GM23338 (cell line): ENCODE measurements around the gene ALG14. TPM values are rescaled to one million over a fixed set of nuclear protein-coding genes. Genes with fewer than 3 reads are reported as not detected.

ENCODE experiments used
- ATAC-seq: fragments of 200-7000 bp; cut with Tn5 transposase; 3 replicates; pipeline ENCODE4 v1.9.1; 2020
- DNase-seq: peaks from one replicate; pipeline ENCODE4 v3.0.0-alpha.2; 2015; ENCODE audit warnings: low spot score
- H2AFZ ChIP-seq: fragments of 200-600 bp; sonication (generic); 2 replicates; pipeline ENCODE4 v1.8.0; 2016; ENCODE audit warnings: antibody characterized with exemption, mild to moderate bottlenecking, moderate library complexity
- H3F3A ChIP-seq: fragments of 200-600 bp; sonication (generic); replicated peaks from 2 replicates; pipeline ENCODE4 v1.8.0; 2017; ENCODE audit warnings: antibody characterized with exemption, mixed run types, low read depth
- H3K27ac ChIP-seq: fragments of 200-600 bp; sonication (generic); 2 replicates; pipeline ENCODE4 v1.6.1; 2016; ENCODE audit warnings: low read depth
- H3K27me3 ChIP-seq: fragments of 200-600 bp; sonication (generic); 2 replicates; pipeline ENCODE4 v1.8.0; 2016; ENCODE audit warnings: mild to moderate bottlenecking, mixed run types, moderate library complexity; ENCODE audit not compliant: insufficient read depth
- H3K36me3 ChIP-seq: fragments of 200-600 bp; sonication (generic); 2 replicates; pipeline ENCODE4 v1.8.0; 2016; ENCODE audit warnings: mild to moderate bottlenecking; ENCODE audit not compliant: insufficient read depth
- H3K4me1 ChIP-seq: fragments of 200-600 bp; sonication (generic); 2 replicates; pipeline ENCODE4 v1.8.0; 2016; ENCODE audit warnings: mild to moderate bottlenecking, moderate library complexity; ENCODE audit not compliant: insufficient read depth
- H3K4me2 ChIP-seq: fragments of 200-600 bp; sonication (generic); 2 replicates; pipeline ENCODE4 v1.7.1; 2017; ENCODE audit warnings: mixed run types
- H3K4me3 ChIP-seq: fragments of 200-600 bp; sonication (generic); 2 replicates; pipeline ENCODE4 v1.6.1; 2016; ENCODE audit warnings: mixed run types
- H3K79me2 ChIP-seq: fragments of 200-600 bp; sonication (generic); replicated peaks from 2 replicates; pipeline ENCODE4 v1.8.0; 2017; ENCODE audit warnings: mild to moderate bottlenecking; ENCODE audit not compliant: insufficient read depth
- H3K9me2 ChIP-seq: fragments of 200-600 bp; sonication (generic); 2 replicates; pipeline ENCODE4 v1.8.0; 2017; ENCODE audit not compliant: insufficient read depth
- H4K20me1 ChIP-seq: fragments of 200-600 bp; sonication (generic); replicated peaks from 2 replicates; pipeline ENCODE4 v1.8.0; 2017; ENCODE audit warnings: mild to moderate bottlenecking; ENCODE audit not compliant: insufficient read depth
- H3K27ac Mint-ChIP-seq: 2 replicates; pipeline ENCODE4 v1.8.0; 2020; ENCODE audit warnings: inconsistent platforms, mild to moderate bottlenecking, moderate library complexity, mixed read lengths
- H3K27me3 Mint-ChIP-seq: 3 replicates; pipeline ENCODE4 v1.8.0; 2022; ENCODE audit warnings: low read depth, mild to moderate bottlenecking, moderate library complexity, mixed read lengths, inconsistent platforms; ENCODE audit not compliant: insufficient read depth, poor library complexity
- H3K36me3 Mint-ChIP-seq: 3 replicates; pipeline ENCODE4 v1.8.0; 2021; ENCODE audit warnings: low read depth, mild to moderate bottlenecking, inconsistent platforms, moderate library complexity, mixed read lengths
- H3K4me1 Mint-ChIP-seq: 3 replicates; pipeline ENCODE4 v1.8.0; 2020; ENCODE audit warnings: mild to moderate bottlenecking, inconsistent platforms, mixed read lengths
- H3K4me3 Mint-ChIP-seq: 3 replicates; pipeline ENCODE4 v1.8.0; 2021; ENCODE audit warnings: moderate library complexity, mild to moderate bottlenecking, inconsistent platforms, mixed read lengths
- H3K9me3 Mint-ChIP-seq: 3 replicates; pipeline ENCODE4 v1.8.0; 2020; ENCODE audit warnings: moderate library complexity, mild to moderate bottlenecking, inconsistent platforms, mixed read lengths
- CREB1 ChIP-seq: fragments of 250-450 bp; sonication (Bioruptor Pico); IDR thresholded peaks from 2 replicates; pipeline ENCODE4 v1.5.0; 2020; ENCODE audit warnings: low read depth, mild to moderate bottlenecking, moderate library complexity
- ETS1 ChIP-seq: IDR thresholded peaks from 2 replicates; pipeline ENCODE4 v1.6.1; 2016; ENCODE audit warnings: antibody characterized with exemption
- EZH2 ChIP-seq: fragments of 200-600 bp; sonication (generic); IDR thresholded peaks from one replicate; pipeline ENCODE4 v1.8.0; 2017; ENCODE audit warnings: antibody characterized with exemption, mild to moderate bottlenecking, low read depth; ENCODE audit not compliant: unreplicated experiment
- EZH2phosphoT487 ChIP-seq: fragments of 200-600 bp; sonication (generic); IDR thresholded peaks from one replicate; pipeline ENCODE4 v1.8.1; 2018; ENCODE audit warnings: antibody characterized with exemption; ENCODE audit not compliant: unreplicated experiment
- NANOG ChIP-seq: IDR thresholded peaks from 2 replicates; pipeline ENCODE4 v1.6.1; 2016; ENCODE audit warnings: antibody characterized with exemption, borderline replicate concordance
- POLR2AphosphoS5 ChIP-seq: IDR thresholded peaks from 2 replicates; pipeline ENCODE4 v1.6.1; 2016; ENCODE audit warnings: antibody characterized with exemption, low read depth
- REST ChIP-seq: IDR thresholded peaks from one replicate; pipeline ENCODE4 v1.6.1; 2018; ENCODE audit warnings: antibody characterized with exemption; ENCODE audit not compliant: unreplicated experiment
- STAT1 ChIP-seq: IDR thresholded peaks from one replicate; pipeline ENCODE4 v1.6.1; 2016; ENCODE audit warnings: antibody characterized with exemption; ENCODE audit not compliant: unreplicated experiment
- ZNF114 ChIP-seq: fragments of 250-450 bp; sonication (Bioruptor Pico); IDR thresholded peaks from 2 replicates; pipeline ENCODE4 v1.5.0; 2020; ENCODE audit warnings: mild to moderate bottlenecking, moderate library complexity
- ZNF462 ChIP-seq: fragments of 250-450 bp; sonication (Bioruptor Pico); IDR thresholded peaks from 2 replicates; pipeline ENCODE4 v1.5.0; 2020; ENCODE audit warnings: mild to moderate bottlenecking, moderate library complexity
- polyA plus RNA-seq: library from polyadenylated mRNA; unstranded; fragments of >200 nt; fragmentation: Nextera tagmentation; extraction: Ambion mirVana; gene quantifications from 2 replicates; pipeline ENCODE4 v1.2.1, GENCODE V29; 2016
- total RNA-seq: library from RNA; depleted of rRNA; stranded (reverse); fragments of >200 nt; shearing (Covaris generic); gene quantifications from 2 replicates; pipeline ENCODE4 v1.2.3, GENCODE V29; 2014

ALG14 gene
- total and polyA plus RNA-seq, 2 experiments from 2014 or later, result 0.42 to 2.8 TPM

GRCh38 chr1:94949681-94950661, 122.8 kb downstream of the ALG14 start:
- H3K27ac Mint-ChIP-seq, result no peak overlapping the region
- no peak for ATAC-seq
- no peaks in the 10 kb centered on the region for H4K20me1 ChIP-seq

GRCh38 chr1:94947437-94947836, 125.3 kb downstream of the ALG14 start:
- Histone ChIP-seq H2AFZ (no peak overlapping the region), H3K4me3 (no peak overlapping the region), H3K27me3 (no peaks in the 10 kb centered on the region), H3F3A (no peaks in the 10 kb centered on the region), H3K4me1 (no peaks in the 10 kb centered on the region), H3K9me2 (no peaks in the 10 kb centered on the region), H4K20me1 (no peaks in the 10 kb centered on the region), H3K36me3 (no peaks in the 10 kb centered on the region), H3K27ac (no peak overlapping the region), H3K79me2 (no peaks in the 10 kb centered on the region), H3K4me2 (no peak overlapping the region)
- ATAC-seq (no peak), DNase-seq (no peak)
- Mint-ChIP-seq H3K9me3 (no peaks in the 10 kb centered on the region), H3K27ac (no peak overlapping the region), H3K4me3 (no peak overlapping the region), H3K36me3 (no peaks in the 10 kb centered on the region), H3K27me3 (peaks cover 3% of the 10 kb centered on the region), H3K4me1 (no peaks in the 10 kb centered on the region; the same call in 2 of the 3 replicates)
- no peak for TF ChIP-seq REST
- no peak for TF ChIP-seq ZNF114 (CRISPR knock-in tag)
- TF ChIP-seq STAT1, result no peak
- no peak for TF ChIP-seq CREB1 (CRISPR knock-in tag)
- TF ChIP-seq ETS1, result no peak
- TF ChIP-seq NANOG, result no peak
- no peak for TF ChIP-seq ZNF462 (CRISPR knock-in tag)
- no peak for TF ChIP-seq EZH2phosphoT487
- no peak for TF ChIP-seq EZH2
- no peak for TF ChIP-seq POLR2AphosphoS5

More at GRCh38 chr1:94949681-94950661, 122.8 kb downstream of the ALG14 start:
- Histone ChIP-seq H3K27ac (no peak overlapping the region), H3K4me3 (no peak overlapping the region), H3K4me1 (peaks cover 10% of the 10 kb centered on the region), H3K4me2 (no peak overlapping the region), H3K79me2 (no peaks in the 10 kb centered on the region), H3K36me3 (no peaks in the 10 kb centered on the region), H3K27me3 (no peaks in the 10 kb centered on the region), H3F3A (no peaks in the 10 kb centered on the region), H3K9me2 (no peaks in the 10 kb centered on the region), H2AFZ (no peak overlapping the region)
- Mint-ChIP-seq H3K4me3 (no peak overlapping the region), H3K9me3 (no peaks in the 10 kb centered on the region), H3K4me1 (peaks cover 10% of the 10 kb centered on the region), H3K27me3 (peaks cover 6% of the 10 kb centered on the region), H3K36me3 (no peaks in the 10 kb centered on the region; the same call in 2 of the 3 replicates)
- TF ChIP-seq POLR2AphosphoS5, result no peak
- DNase-seq, result no peak
